BJ (cell line): ENCODE data around the gene SLC6A3. TPM values are rescaled to one million over a fixed set of nuclear protein-coding genes. Genes with fewer than 3 reads are reported as not detected.

ENCODE experiments used
- CTCF ChIA-PET: fragments of 350-600 bp; formaldehyde crosslinking; extraction: SDS; loops from one replicate; lab custom pipeline; 2021; ENCODE audit warnings: antibody characterized with exemption, inconsistent platforms; lab: Yijun Ruan, JAX
- POLR2A ChIA-PET: fragments of 300-600 bp; sonication (Branson Sonifier 250); formaldehyde crosslinking; extraction: SDS; loops from one replicate; lab custom pipeline; 2021; ENCODE audit warnings: antibody characterized with exemption; lab: Charles Lee
- DNase-seq: peaks from one replicate; pipeline ENCODE4 v3.0.0-alpha.2; 2011; ENCODE audit warnings: low read depth
- H3K27me3 ChIP-seq: 2 replicates; pipeline ENCODE4 v1.6.0; 2011; ENCODE audit warnings: low read length; ENCODE audit not compliant: control insufficient read depth, insufficient read depth
- H3K36me3 ChIP-seq: 2 replicates; pipeline ENCODE4 v1.5.1; 2011; ENCODE audit warnings: low read length; ENCODE audit not compliant: control insufficient read depth, insufficient read depth
- H3K4me3 ChIP-seq: 2 replicates; pipeline ENCODE4 v1.5.1; 2011; ENCODE audit warnings: low read depth, mild to moderate bottlenecking, control low read depth, low read length
- CTCF ChIP-seq: IDR thresholded peaks from 2 replicates; pipeline ENCODE4 v1.5.1; 2011; ENCODE audit warnings: low read depth, mild to moderate bottlenecking, control low read depth, inconsistent platforms, low read length, moderate library complexity; ENCODE audit not compliant: insufficient read depth
- polyA plus RNA-seq: library from polyadenylated mRNA; depleted of rRNA; stranded (reverse); fragments of >200 nt; gene quantifications from 2 replicates; pipeline ENCODE4 v1.2.3, GENCODE V29; 2011

SLC6A3 gene
- polyA plus RNA-seq, 1 experiment: not detected

GRCh38 chr5:1474866-1475543, 29.8 kb upstream of the SLC6A3 start:
- POLR2A ChIA-PET: no interaction called here
- peaks cover 34% of the 10 kb centered on the region for H3K36me3 ChIP-seq
- no peak for TF ChIP-seq CTCF
- H3K27me3 ChIP-seq: no peaks in the 10 kb centered on the region
- CTCF ChIA-PET: interaction anchor here (1.9 kb wide), 1 partner anchor 8 kb away, joined by 7 read pairs; no protein-coding TSS in a partner anchor
- no peak for DNase-seq
- no peak overlapping the region for H3K4me3 ChIP-seq

- ChIA-PET POLR2A (no interaction called here), CTCF (interaction anchor here (1.9 kb wide), 1 partner anchor 9 kb away, joined by 7 read pairs; no protein-coding TSS in a partner anchor)
- H3K4me3 ChIP-seq: no peak overlapping the region
- peaks cover 34% of the 10 kb centered on the region for H3K36me3 ChIP-seq
- H3K27me3 ChIP-seq: no peaks in the 10 kb centered on the region
- DNase-seq: no peak
- TF ChIP-seq CTCF: no peak
These were observed 29.1 kb upstream of the SLC6A3 start for GRCh38 chr5:1474183-1474839.

- Histone ChIP-seq H3K36me3 (peaks cover 33% of the 10 kb centered on the region), H3K27me3 (no peaks in the 10 kb centered on the region), H3K4me3 (no peak overlapping the region)
- DNase-seq: no peak
- ChIA-PET POLR2A (no interaction called here), CTCF (interaction anchor here (1.9 kb wide), 1 partner anchor 9 kb away, joined by 7 read pairs; no protein-coding TSS in a partner anchor)
- no peak for TF ChIP-seq CTCF
These were observed 28.5 kb upstream of the SLC6A3 start for GRCh38 chr5:1473746-1474145.

- CTCF ChIA-PET: no interaction called here
- POLR2A ChIA-PET: no interaction called here
- no peak overlapping the region for H3K4me3 ChIP-seq
- peaks cover 36% of the 10 kb centered on the region for H3K36me3 ChIP-seq
- no peak for TF ChIP-seq CTCF
- no peak for DNase-seq
- H3K27me3 ChIP-seq: no peaks in the 10 kb centered on the region
These were observed 27.9 kb upstream of the SLC6A3 start for GRCh38 chr5:1472964-1473628.
